Activated CD8-positive, alpha-beta T cell treated with anti-CD3 and anti-CD28 coated beads, Interleukin-2, amount 10 ng/mL, durations not matched to agents 7 days and 5 days (primary cell): Measurements from ENCODE around the gene RMND1. TPM values are rescaled to one million over a fixed set of nuclear protein-coding genes. Genes with fewer than 3 reads are reported as not detected.
"Not testable (repeated sequence)": the region's sequence is repeated elsewhere in the genome, so short reads cannot be mapped to it uniquely, and the experiment has no call there.

Experiments
- ATAC-seq: fragments of 150-1000 bp; cut with Tn5 transposase; one replicate; pipeline ENCODE4 v1.10.0; 2021; ENCODE audit warnings: moderate library complexity
- CTCF ChIA-PET: fragments of 350-600 bp; sonication (Branson Sonifier 250); formaldehyde crosslinking; loops from one replicate; lab custom pipeline; 2021; ENCODE audit warnings: antibody characterized with exemption; lab: Charles Lee
- POLR2A ChIA-PET: fragments of 350-600 bp; sonication (Branson Sonifier 250); formaldehyde crosslinking; loops from one replicate; lab custom pipeline; 2021; ENCODE audit warnings: antibody characterized with exemption; lab: Charles Lee
- DNase-seq: peaks from one replicate; pipeline ENCODE4 v3.0.0-alpha.2; 2020
- H3K27ac Mint-ChIP-seq: one replicate; pipeline ENCODE4 v1.8.0; 2021; ENCODE audit warnings: mild to moderate bottlenecking, mixed read lengths
- H3K27me3 Mint-ChIP-seq: one replicate; pipeline ENCODE4 v1.8.0; 2021; ENCODE audit warnings: low read depth, mixed read lengths
- H3K36me3 Mint-ChIP-seq: one replicate; pipeline ENCODE4 v1.8.0; 2021; ENCODE audit warnings: low read depth, mixed read lengths
- H3K4me1 Mint-ChIP-seq: one replicate; pipeline ENCODE4 v1.8.0; 2021; ENCODE audit warnings: low read depth, mixed read lengths
- H3K4me3 Mint-ChIP-seq: one replicate; pipeline ENCODE4 v1.8.0; 2021; ENCODE audit warnings: mild to moderate bottlenecking, mixed read lengths
- H3K9me3 Mint-ChIP-seq: one replicate; pipeline ENCODE4 v1.8.0; 2022; ENCODE audit warnings: mixed read lengths; ENCODE audit not compliant: insufficient read depth
- total RNA-seq, 2 experiments: library from RNA; stranded (reverse); gene quantifications; one replicate each; pipeline ENCODE4 v1.2.3, GENCODE V29; 2021

The RMND1 gene
- total RNA-seq, 2 experiments from 2014 or later = 18.6 to 19.2 TPM

- Mint-ChIP-seq H3K9me3 (no peaks in the 10 kb centered on the region), H3K27ac (no peak overlapping the region), H3K27me3 (peaks cover 2% of the 10 kb centered on the region), H3K4me1 (peaks cover 14% of the 10 kb centered on the region), H3K36me3 (no peaks in the 10 kb centered on the region), H3K4me3 (no peak overlapping the region)
- DNase-seq = no peak
- no peak for ATAC-seq
- ChIA-PET POLR2A (no interaction called here), CTCF (no interaction called here)
Measured at GRCh38 chr6:151483994-151484393, 32.1 kb upstream of the RMND1 start.

DNA sequence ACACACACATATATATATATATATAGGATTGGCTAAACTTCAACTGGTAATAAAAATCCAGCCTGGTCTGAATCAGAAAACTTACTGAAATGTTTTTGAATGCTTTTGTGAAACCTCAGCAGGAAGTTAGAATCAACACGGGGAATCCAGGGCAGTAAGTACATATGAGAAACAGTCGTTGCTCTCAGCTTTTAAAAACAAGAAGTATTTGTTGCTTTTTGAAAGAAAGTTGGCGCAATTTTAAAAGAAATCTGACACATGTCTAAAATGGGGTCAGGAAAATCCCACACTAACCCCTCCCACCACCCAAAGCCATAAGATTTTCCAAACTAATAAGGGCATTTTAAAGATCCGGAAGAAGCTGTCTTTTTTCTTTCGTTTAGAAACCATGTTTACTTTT is 30.4 kb upstream of the RMND1 start:
- no peaks in the 10 kb centered on the region for H3K27me3 Mint-ChIP-seq
- H3K9me3 Mint-ChIP-seq = no peaks in the 10 kb centered on the region
- DNase-seq (no peak), ATAC-seq (no peak)
- ChIA-PET CTCF (interaction anchor here (0.8 to 1.6 kb wide), 6 partner anchors 9 to 882 kb away, joined by 3 to 6 read pairs (median 4); no protein-coding TSS in a partner anchor), POLR2A (interaction anchor here (0.9 to 1.4 kb wide), 2 partner anchors 23 to 30 kb away, joined by 3 to 6 read pairs; partner anchors contain the start of gene RMND1)
- peaks cover 14% of the 10 kb centered on the region for H3K4me1 Mint-ChIP-seq
- H3K27ac Mint-ChIP-seq = peak overlapping the region; percentile 87
- peak overlapping the region; percentile 61 for H3K4me3 Mint-ChIP-seq
- no peaks in the 10 kb centered on the region for H3K36me3 Mint-ChIP-seq

- POLR2A ChIA-PET = interaction anchor here (0.9 to 1.4 kb wide), 2 partner anchors 24 to 29 kb away, joined by 3 to 6 read pairs; partner anchors contain the start of gene RMND1
- H3K27me3 Mint-ChIP-seq = no peaks in the 10 kb centered on the region
- CTCF ChIA-PET = interaction anchor here (0.9 to 1.5 kb wide), 4 partner anchors 9 to 881 kb away, joined by 3 to 5 read pairs (median 4); no protein-coding TSS in a partner anchor
- no peak for DNase-seq
- no peak overlapping the region for H3K4me3 Mint-ChIP-seq
- no peak for ATAC-seq
- H3K27ac Mint-ChIP-seq = peak overlapping the region; percentile 34
- H3K4me1 Mint-ChIP-seq = peaks cover 14% of the 10 kb centered on the region
- H3K36me3 Mint-ChIP-seq = no peaks in the 10 kb centered on the region
- no peaks in the 10 kb centered on the region for H3K9me3 Mint-ChIP-seq
Measured at GRCh38 chr6:151481786-151482185, 29.9 kb upstream of the RMND1 start.

- DNase-seq (no peak), ATAC-seq (no peak)
- no peaks in the 10 kb centered on the region for H3K36me3 Mint-ChIP-seq
- no peaks in the 10 kb centered on the region for H3K9me3 Mint-ChIP-seq
- H3K27me3 Mint-ChIP-seq = no peaks in the 10 kb centered on the region
- no peak overlapping the region for H3K27ac Mint-ChIP-seq
- peaks cover 23% of the 10 kb centered on the region for H3K4me1 Mint-ChIP-seq
- no peak overlapping the region for H3K4me3 Mint-ChIP-seq
- ChIA-PET POLR2A (no interaction called here), CTCF (interaction anchor here (1.0 to 2.2 kb wide), 3 partner anchors 8 to 789 kb away, joined by 3 to 5 read pairs (median 5); no protein-coding TSS in a partner anchor)
Measured at GRCh38 chr6:151478670-151479069, 26.7 kb upstream of the RMND1 start.

- CTCF ChIA-PET = interaction anchor here (2.2 to 3.3 kb wide), 2 partner anchors 36 to 790 kb away, joined by 5 to 23 read pairs; no protein-coding TSS in a partner anchor
- H3K4me1 Mint-ChIP-seq = peaks cover 21% of the 10 kb centered on the region
- POLR2A ChIA-PET = no interaction called here
- H3K27me3 Mint-ChIP-seq = no peaks in the 10 kb centered on the region
- no peaks in the 10 kb centered on the region for H3K36me3 Mint-ChIP-seq
- H3K4me3 Mint-ChIP-seq = no peak overlapping the region
- DNase-seq (no peak), ATAC-seq (no peak)
- H3K9me3 Mint-ChIP-seq = no peaks in the 10 kb centered on the region
- H3K27ac Mint-ChIP-seq = no peak overlapping the region
Measured at GRCh38 chr6:151477726-151478125, 25.8 kb upstream of the RMND1 start.

- Mint-ChIP-seq H3K27me3 (no peaks in the 10 kb centered on the region), H3K4me1 (peaks cover 8% of the 10 kb centered on the region), H3K27ac (no peak overlapping the region), H3K9me3 (no peaks in the 10 kb centered on the region), H3K4me3 (no peak overlapping the region), H3K36me3 (no peaks in the 10 kb centered on the region)
- peak; percentile 47 for ATAC-seq
- ChIA-PET POLR2A (interaction anchor here (0.5 to 0.6 kb wide), 2 partner anchors 57 to 1552 kb away, joined by 3 read pairs; no protein-coding TSS in a partner anchor), CTCF (interaction anchor here (0.7 to 3.3 kb wide), 7 partner anchors 10 to 116 kb away, joined by 3 to 23 read pairs (median 3); partner anchors contain the start of gene RMND1)
- peak; percentile 69 for DNase-seq
Measured at GRCh38 chr6:151475653-151476523, 24.0 kb upstream of the RMND1 start.

DNA sequence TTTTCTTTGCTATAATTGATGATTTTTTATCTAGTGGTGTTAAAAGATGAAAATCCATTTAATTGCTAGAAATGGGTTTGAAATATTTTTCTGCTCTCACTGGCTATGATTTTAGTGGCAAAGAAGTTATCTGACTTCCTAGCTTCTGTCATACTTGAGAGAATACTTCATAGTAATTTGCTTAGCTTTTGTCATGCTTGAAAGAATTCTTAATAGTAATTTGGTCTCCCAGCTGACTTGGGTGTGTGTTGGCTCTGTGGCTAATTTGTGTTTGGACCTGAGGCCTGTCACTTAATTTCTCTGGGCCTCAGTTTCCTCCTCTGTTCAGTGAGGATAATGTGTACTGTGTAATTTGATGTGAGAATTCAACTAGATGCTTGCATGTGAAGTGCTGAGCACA is 12.8 kb upstream of the RMND1 start:
- Mint-ChIP-seq H3K4me3 (no peak overlapping the region), H3K27me3 (no peaks in the 10 kb centered on the region), H3K9me3 (no peaks in the 10 kb centered on the region), H3K4me1 (no peaks in the 10 kb centered on the region), H3K27ac (no peak overlapping the region), H3K36me3 (peaks cover 38% of the 10 kb centered on the region)
- no peak for ATAC-seq
- no peak for DNase-seq
- POLR2A ChIA-PET = no interaction called here
- CTCF ChIA-PET = interaction anchor here (0.7 kb wide), 1 partner anchor 18 kb away, joined by 3 read pairs; no protein-coding TSS in a partner anchor

DNA sequence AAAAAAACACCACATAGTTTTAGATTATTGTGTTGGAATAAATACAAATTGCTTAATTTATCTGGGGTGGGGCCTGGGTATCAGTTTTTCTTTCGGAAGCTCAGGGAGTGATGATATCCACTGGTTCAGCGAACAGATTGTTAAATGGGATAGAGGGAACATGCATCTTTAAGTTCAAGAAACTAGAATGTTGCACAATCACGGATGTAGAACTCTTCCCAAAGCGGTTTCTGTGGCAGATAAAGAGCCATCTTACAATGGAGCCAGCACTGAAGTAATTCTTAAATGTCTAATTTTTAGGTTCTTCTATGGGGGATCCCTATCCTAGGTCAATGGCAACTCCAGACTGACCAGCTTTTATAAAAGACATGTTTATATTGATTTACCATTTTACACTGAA is 9.7 kb upstream of the RMND1 start:
- ChIA-PET CTCF (no interaction called here), POLR2A (no interaction called here)
- H3K9me3 Mint-ChIP-seq = no peaks in the 10 kb centered on the region
- H3K4me1 Mint-ChIP-seq = no peaks in the 10 kb centered on the region
- H3K27me3 Mint-ChIP-seq = no peaks in the 10 kb centered on the region
- H3K4me3 Mint-ChIP-seq = no peak overlapping the region
- ATAC-seq = no peak
- peaks cover 38% of the 10 kb centered on the region for H3K36me3 Mint-ChIP-seq
- no peak overlapping the region for H3K27ac Mint-ChIP-seq
- DNase-seq = no peak

DNA sequence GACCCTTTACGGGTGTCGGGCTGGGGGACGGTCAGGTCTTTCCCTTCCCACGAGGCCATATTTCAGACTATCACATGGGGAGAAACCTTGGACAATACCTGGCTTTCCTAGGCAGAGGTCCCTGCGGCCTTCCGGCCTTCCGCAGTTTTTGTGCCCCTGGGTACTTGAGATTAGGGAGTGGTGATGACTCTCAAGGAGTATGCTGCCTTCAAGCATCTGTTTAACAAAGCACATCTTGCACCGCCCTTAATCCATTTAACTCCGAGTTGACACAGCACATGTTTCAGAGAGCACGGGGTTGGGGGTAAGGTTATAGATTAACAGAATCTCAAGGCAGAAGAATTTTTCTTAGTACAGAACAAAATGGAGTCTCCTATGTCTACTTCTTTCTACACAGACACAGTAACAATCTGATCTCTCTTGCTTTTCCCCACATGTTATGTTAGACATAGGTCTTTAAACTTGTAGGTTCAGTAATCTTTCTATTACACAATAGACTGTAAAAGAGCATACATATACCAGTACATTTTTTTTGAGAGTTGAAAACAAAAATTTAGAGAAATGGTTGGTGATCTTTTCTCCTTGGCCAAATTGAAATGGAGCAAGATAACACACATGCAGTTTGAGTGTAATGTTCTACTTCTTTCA is 3.9 kb upstream of the RMND1 start:
- H3K27ac Mint-ChIP-seq, POLR2A ChIA-PET, H3K4me3 Mint-ChIP-seq, DNase-seq, H3K27me3 Mint-ChIP-seq, H3K9me3 Mint-ChIP-seq, CTCF ChIA-PET, ATAC-seq: not testable (repeated sequence)
- Mint-ChIP-seq H3K4me1 (peaks cover 17% of the 10 kb centered on the region), H3K36me3 (peaks cover 24% of the 10 kb centered on the region)

DNA sequence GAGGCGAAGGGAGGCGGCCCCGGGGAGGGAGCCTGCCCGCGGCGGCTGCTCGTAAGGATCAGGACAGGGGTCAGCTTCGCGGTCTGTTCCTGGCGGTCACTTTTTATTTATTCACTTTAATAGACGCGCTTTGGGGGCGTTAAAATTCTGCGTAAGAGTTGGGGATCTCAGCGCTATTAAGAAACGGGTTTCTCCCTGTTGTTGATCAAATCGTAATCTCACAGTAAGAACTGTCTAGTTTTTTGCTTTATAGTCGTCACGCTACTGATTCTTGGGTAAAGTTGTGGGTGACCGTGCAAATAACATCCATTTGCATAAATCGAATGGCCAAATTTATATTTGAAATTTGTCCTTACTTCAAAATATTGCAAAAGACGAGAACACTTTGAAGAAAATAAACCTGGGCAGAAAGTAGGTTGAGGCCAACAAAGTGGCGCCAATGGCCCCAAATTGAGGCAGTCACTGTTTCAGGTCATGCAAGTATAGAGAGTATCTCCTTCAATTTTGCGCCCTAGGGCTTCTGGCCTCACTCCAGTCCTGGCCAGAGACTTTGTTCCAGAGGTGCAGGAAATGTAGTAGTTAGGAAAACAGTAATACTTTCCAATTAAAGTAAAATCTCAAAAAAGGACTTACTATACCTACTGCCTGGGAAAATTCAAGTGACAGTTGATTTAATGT is 963 bp upstream of the RMND1 start:
- Mint-ChIP-seq H3K4me1 (peaks cover 26% of the 10 kb centered on the region), H3K4me3 (peak overlapping the region; percentile 99), H3K36me3 (peaks cover 18% of the 10 kb centered on the region), H3K27me3 (no peaks in the 10 kb centered on the region), H3K27ac (peak overlapping the region; percentile 94), H3K9me3 (no peaks in the 10 kb centered on the region)
- ATAC-seq = no peak
- ChIA-PET CTCF (interaction anchor here (0.9 to 2.5 kb wide), 9 partner anchors 11 to 128 kb away, joined by 3 to 12 read pairs (median 5); no protein-coding TSS in a partner anchor), POLR2A (interaction anchor here (0.9 to 2.0 kb wide), 7 partner anchors 14 to 79 kb away, joined by 3 to 13 read pairs (median 6); partner anchors contain the start of gene ZBTB2)
- DNase-seq = no peak

- no peaks in the 10 kb centered on the region for H3K9me3 Mint-ChIP-seq
Measured at GRCh38 chr6:151451417-151451949, 443 bp downstream of the RMND1 start.

More at GRCh38 chr6:151451417-151451949, 443 bp downstream of the RMND1 start:
- POLR2A ChIA-PET = interaction anchor here (0.7 to 2.0 kb wide), 7 partner anchors 11 to 79 kb away, joined by 3 to 13 read pairs (median 6); partner anchors contain the start of gene ZBTB2
- peak overlapping the region; percentile 94 for H3K27ac Mint-ChIP-seq
- peaks cover 12% of the 10 kb centered on the region for H3K36me3 Mint-ChIP-seq
- DNase-seq = no peak
- no peak for ATAC-seq
- CTCF ChIA-PET = interaction anchor here (0.6 to 2.1 kb wide), 11 partner anchors 9 to 369 kb away, joined by 3 to 12 read pairs (median 4); no protein-coding TSS in a partner anchor
- H3K4me3 Mint-ChIP-seq = peak overlapping the region; percentile 99
- H3K27me3 Mint-ChIP-seq = no peaks in the 10 kb centered on the region
- H3K4me1 Mint-ChIP-seq = peaks cover 26% of the 10 kb centered on the region
